ENCODE data around the gene RBM19. TPM values are rescaled to one million over a fixed set of nuclear protein-coding genes. Genes with fewer than 3 reads are reported as not detected.

Gene RBM19
- total and polyA plus RNA-seq, 12 donors, result 13.3 to 26.6 (median 16.2) TPM

GRCh38 chr12:113894697-113895096, 71.4 kb downstream of the RBM19 start:
- peak in 3 of 8 donors; percentile 29 to 50 (median 42) for ATAC-seq
- no peak for TF ChIP-seq CTCF (IDR thresholded peaks at IDR 0.05)

GRCh38 chr12:113893221-113893620, 72.9 kb downstream of the RBM19 start:
- no peak for TF ChIP-seq CTCF (IDR thresholded peaks at IDR 0.05)
- intact Hi-C loops (cut with DNase I), result no loop called here
- ATAC-seq (no peak), DNase-seq (no peak)
- no peak overlapping the region for H3K27ac ChIP-seq
- no peaks in the 10 kb centered on the region for H3K27me3 ChIP-seq
- H3K36me3 ChIP-seq, result peaks cover 0 to 43% (median 0%) of the 10 kb centered on the region in 9 donors
- H3K4me3 ChIP-seq, result no peak overlapping the region
- H3K4me1 ChIP-seq, result no peaks in the 10 kb centered on the region
- H3K9me3 ChIP-seq, result no peaks in the 10 kb centered on the region
- 96 to 98% methylated on average over 8 of the region's 8 CpGs for WGBS, 2 donors

More at GRCh38 chr12:113894697-113895096, 71.4 kb downstream of the RBM19 start:
- Histone ChIP-seq H3K9me3 (no peaks in the 10 kb centered on the region), H3K36me3 (peaks cover 0 to 43% (median 0%) of the 10 kb centered on the region in 9 donors), H3K4me3 (no peak overlapping the region), H3K27ac (no peak overlapping the region), H3K4me1 (no peaks in the 10 kb centered on the region), H3K27me3 (no peaks in the 10 kb centered on the region)
- intact Hi-C loops (cut with DNase I), result no loop called here
- WGBS, 2 donors, result 50 to 66% methylated on average over 5 of the region's 5 CpGs
- DNase-seq, result no peak

- Histone ChIP-seq H3K27me3 (no peaks in the 10 kb centered on the region), H3K4me1 (no peaks in the 10 kb centered on the region), H3K9me3 (no peaks in the 10 kb centered on the region), H3K36me3 (peaks cover 0 to 39% (median 0%) of the 10 kb centered on the region in 9 donors), H3K27ac (no peak overlapping the region), H3K4me3 (no peak overlapping the region)
- ATAC-seq, result no peak
- WGBS, 2 donors, result 96 to 97% methylated on average over 6 of the region's 6 CpGs
- DNase-seq, result no peak
- no peak for TF ChIP-seq CTCF (IDR thresholded peaks at IDR 0.05)
- intact Hi-C loops (cut with DNase I), result no loop called here
Measured at GRCh38 chr12:113892556-113892955, 73.6 kb downstream of the RBM19 start.

GRCh38 chr12:113891739-113892520, 74.2 kb downstream of the RBM19 start:
- no peaks in the 10 kb centered on the region for H3K9me3 ChIP-seq
- no peak overlapping the region for H3K27ac ChIP-seq
- no peaks in the 10 kb centered on the region for H3K27me3 ChIP-seq
- WGBS, 2 donors, result 82 to 86% methylated on average over 15 of the region's 15 CpGs
- no peaks in the 10 kb centered on the region for H3K4me1 ChIP-seq
- TF ChIP-seq CTCF (IDR thresholded peaks at IDR 0.05), result no peak
- ATAC-seq (no peak), DNase-seq (no peak)
- H3K4me3 ChIP-seq, result no peak overlapping the region
- intact Hi-C loops (cut with DNase I), result no loop called here
- peaks cover 0 to 38% (median 0%) of the 10 kb centered on the region in 9 donors for H3K36me3 ChIP-seq

Measured in heart right ventricle (tissue), 16 donors.